ENCODE measurements around the gene GPANK1. TPM values are rescaled to one million over a fixed set of nuclear protein-coding genes. Genes with fewer than 3 reads are reported as not detected.
A peak's percentile ranks its signal among the peaks of the same experiment; 100 is the strongest.

The GPANK1 gene
- total and polyA plus RNA-seq, 2 of the 13 experiments (the other 11 are each of a cell fraction or from before 2014, with no cell fraction given) = 15.4 to 22.8 TPM

DNA sequence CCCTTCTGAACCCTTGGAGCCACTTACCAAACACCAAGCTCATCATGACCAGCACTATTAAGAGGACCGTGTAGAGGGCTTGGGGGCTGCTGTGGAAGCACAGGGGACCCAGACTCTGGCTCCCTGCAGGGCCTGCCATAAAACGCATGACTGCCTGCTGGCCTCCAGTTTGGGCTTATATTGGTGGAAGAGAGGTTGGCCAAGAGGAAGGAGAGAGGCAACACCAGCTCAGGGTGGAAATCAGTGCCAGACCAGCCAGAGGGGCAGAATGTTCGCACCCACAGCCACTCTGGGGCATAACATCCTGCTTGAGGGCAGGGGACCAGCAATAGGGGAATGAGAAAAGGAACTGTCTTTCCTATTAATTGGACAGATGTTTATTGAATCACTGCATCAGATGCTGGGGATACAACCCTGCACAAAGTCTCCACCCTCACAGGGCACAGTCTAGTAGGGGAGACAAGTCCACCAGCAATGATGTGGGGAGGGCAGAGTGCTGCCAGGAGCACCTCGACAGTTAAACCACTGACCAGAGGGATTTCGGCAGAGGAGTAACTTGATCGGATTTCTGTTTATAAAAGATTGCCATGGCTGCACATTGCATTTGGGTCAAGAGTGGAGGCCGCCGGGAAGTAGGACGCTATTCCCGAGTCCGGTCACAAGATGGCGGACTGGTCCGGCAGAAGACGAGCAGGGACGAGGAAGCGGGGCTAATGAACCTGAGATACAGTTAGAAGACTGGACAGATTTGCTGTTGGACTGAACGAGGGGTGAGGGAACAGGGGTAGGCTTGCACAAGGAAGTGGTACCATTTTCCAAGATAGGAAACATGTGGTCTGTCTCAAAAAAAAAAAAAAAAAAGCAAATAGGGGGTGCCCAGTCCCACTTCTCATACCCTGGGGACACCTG, 15.7 kb upstream of the GPANK1 start, which contains the start of gene LY6G5C (continued):
- TF ChIP-seq, protein P1, sequence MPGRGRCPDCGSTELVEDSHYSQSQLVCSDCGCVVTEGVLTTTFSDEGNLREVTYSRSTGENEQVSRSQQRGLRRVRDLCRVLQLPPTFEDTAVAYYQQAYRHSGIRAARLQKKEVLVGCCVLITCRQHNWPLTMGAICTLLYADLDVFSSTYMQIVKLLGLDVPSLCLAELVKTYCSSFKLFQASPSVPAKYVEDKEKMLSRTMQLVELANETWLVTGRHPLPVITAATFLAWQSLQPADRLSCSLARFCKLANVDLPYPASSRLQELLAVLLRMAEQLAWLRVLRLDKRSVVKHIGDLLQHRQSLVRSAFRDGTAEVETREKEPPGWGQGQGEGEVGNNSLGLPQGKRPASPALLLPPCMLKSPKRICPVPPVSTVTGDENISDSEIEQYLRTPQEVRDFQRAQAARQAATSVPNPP (CRISPR knock-in tag; IDR thresholded peaks at IDR 0.05) = no peak
- TF ChIP-seq MATR3 (CRISPR knock-in tag; IDR thresholded peaks at IDR 0.05) (no peak), ZNF557 (CRISPR knock-in tag; IDR thresholded peaks at IDR 0.05) (no peak), ZNF367 (CRISPR knock-in tag; IDR thresholded peaks at IDR 0.05; ENCODE audit: borderline replicate concordance) (no peak), ZBTB20 (CRISPR knock-in tag; IDR thresholded peaks at IDR 0.05; ENCODE audit: borderline replicate concordance, low read depth) (0 out of 2 replicates have a peak, but pooled peaks have one; percentile 57), RAD21 (CRISPR knock-in tag; IDR thresholded peaks at IDR 0.05) (peak; percentile 97), ZNF749 (CRISPR knock-in tag; IDR thresholded peaks at IDR 0.05; ENCODE audit: borderline replicate concordance) (no peak), ZNF205 (CRISPR knock-in tag; IDR thresholded peaks at IDR 0.05) (no peak), TSC22D2 (CRISPR knock-in tag; IDR thresholded peaks at IDR 0.05; ENCODE audit: borderline replicate concordance) (peak; percentile 69; the same call in 1 of the 2 replicates), CHD2 (IDR thresholded peaks at IDR 0.05; ENCODE audit: low read depth, low read length) (no peak), IRF2 (CRISPR knock-in tag; IDR thresholded peaks at IDR 0.05) (peak; percentile 67; the same call in 1 of the 2 replicates), ELF3 (CRISPR knock-in tag; IDR thresholded peaks at IDR 0.05) (peak; percentile 89), ZNF891 (CRISPR knock-in tag; IDR thresholded peaks at IDR 0.05) (0 out of 2 replicates have a peak, but pooled peaks have one; percentile 24), ZNF724P (CRISPR knock-in tag; IDR thresholded peaks at IDR 0.05; ENCODE audit: borderline replicate concordance) (no peak), FOXO1 (CRISPR knock-in tag; IDR thresholded peaks at IDR 0.05) (no peak), ZC3H13 (CRISPR knock-in tag; IDR thresholded peaks at IDR 0.05) (no peak), HOXA3 (CRISPR knock-in tag; IDR thresholded peaks at IDR 0.05) (no peak; the same call in 1 of the 2 replicates), SYNCRIP (IDR thresholded peaks at IDR 0.05; ENCODE audit: insufficient read depth, low read depth, low read length) (no peak), ERF (CRISPR knock-in tag; IDR thresholded peaks at IDR 0.05) (peak; percentile 75), ZNF33A (CRISPR knock-in tag; IDR thresholded peaks at IDR 0.05; ENCODE audit: borderline replicate concordance) (no peak), ZNF652 (CRISPR knock-in tag; IDR thresholded peaks at IDR 0.05; ENCODE audit: borderline replicate concordance, low read depth) (peak; percentile 42; the same call in 1 of the 2 replicates), ZNF232 (CRISPR knock-in tag; IDR thresholded peaks at IDR 0.05; ENCODE audit: borderline replicate concordance) (no peak)
- TF ChIP-seq, protein P2, sequence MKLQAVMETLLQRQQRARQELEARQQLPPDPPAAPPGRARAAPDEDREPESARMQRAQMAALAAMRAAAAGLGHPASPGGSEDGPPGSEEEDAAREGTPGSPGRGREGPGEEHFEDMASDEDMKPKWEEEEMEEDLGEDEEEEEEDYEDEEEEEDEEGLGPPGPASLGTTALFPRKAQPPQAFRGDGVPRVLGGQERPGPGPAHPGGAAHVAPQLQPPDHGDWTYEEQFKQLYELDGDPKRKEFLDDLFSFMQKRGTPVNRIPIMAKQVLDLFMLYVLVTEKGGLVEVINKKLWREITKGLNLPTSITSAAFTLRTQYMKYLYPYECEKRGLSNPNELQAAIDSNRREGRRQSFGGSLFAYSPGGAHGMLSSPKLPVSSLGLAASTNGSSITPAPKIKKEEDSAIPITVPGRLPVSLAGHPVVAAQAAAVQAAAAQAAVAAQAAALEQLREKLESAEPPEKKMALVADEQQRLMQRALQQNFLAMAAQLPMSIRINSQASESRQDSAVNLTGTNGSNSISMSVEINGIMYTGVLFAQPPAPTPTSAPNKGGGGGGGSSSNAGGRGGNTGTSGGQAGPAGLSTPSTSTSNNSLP (IDR thresholded peaks at IDR 0.05; ENCODE audit: low read depth, low read length) = 0 out of 2 replicates have a peak, but pooled peaks have one; percentile 27
- TF ChIP-seq, protein P3, sequence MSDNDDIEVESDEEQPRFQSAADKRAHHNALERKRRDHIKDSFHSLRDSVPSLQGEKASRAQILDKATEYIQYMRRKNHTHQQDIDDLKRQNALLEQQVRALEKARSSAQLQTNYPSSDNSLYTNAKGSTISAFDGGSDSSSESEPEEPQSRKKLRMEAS (IDR thresholded peaks at IDR 0.05) = peak; percentile 24; the same call in 1 of the 2 replicates

Data from HepG2 (cell line).